GM12878 (cell line): ENCODE measurements around the gene MT1B.
"Not testable (repeated sequence)": the region's sequence is repeated elsewhere in the genome, so short reads cannot be mapped to it uniquely, and the experiment has no call there.

ENCODE experiments used
- CEBPB ChIP-seq, 2 experiments: fragments of 150-350 bp in 1 of 2; IDR thresholded peaks; 2 replicates each; pipeline ENCODE4 v1.6.1; 2012 to 2014; ENCODE audit warnings: low read depth in 2 of 2, low read length in 2 of 2, borderline replicate concordance in 1 of 2, inconsistent platforms in 1 of 2
- CHD2 ChIP-seq: IDR thresholded peaks from 2 replicates; pipeline ENCODE4 v1.6.1; 2011; ENCODE audit warnings: low read depth, low read length, improper control_type of control experiment, borderline replicate concordance
- CTCF ChIP-seq, 3 experiments: IDR thresholded peaks in 2 of 3; conservative IDR thresholded peaks in 1 of 3; 2 replicates each; pipeline ENCODE4 v1.5.1; 2011; ENCODE audit warnings: low read depth in 3 of 3, low read length in 3 of 3, mild to moderate bottlenecking in 3 of 3, control low read depth in 2 of 3, moderate library complexity in 2 of 3, inconsistent platforms in 1 of 3, mixed read lengths in 1 of 3; ENCODE audit not compliant: control insufficient read depth in 2 of 3, insufficient read depth in 1 of 3; ENCODE audit errors: extremely low read depth in 1 of 3
- EZH2 ChIP-seq: IDR thresholded peaks from 2 replicates; pipeline ENCODE4 v1.6.1; 2012; ENCODE audit warnings: low read depth, mild to moderate bottlenecking, control low read depth, inconsistent platforms, low read length, borderline replicate concordance; ENCODE audit not compliant: control insufficient read depth
- FOXM1 ChIP-seq: IDR thresholded peaks from 2 replicates; pipeline ENCODE4 v1.6.1; 2012; ENCODE audit warnings: low read depth, mild to moderate bottlenecking, inconsistent platforms, low read length, moderate library complexity
- KAT2A ChIP-seq: conservative IDR thresholded peaks from 2 replicates; pipeline ENCODE4 v1.6.1; 2011; ENCODE audit warnings: low read depth, low read length; ENCODE audit not compliant: control insufficient read depth
- MAX ChIP-seq: IDR thresholded peaks from 2 replicates; pipeline ENCODE4 v1.6.1; 2012; ENCODE audit warnings: low read depth, low read length, improper control_type of control experiment
- NR2F1 ChIP-seq: fragments of 450-650 bp; conservative IDR thresholded peaks from 2 replicates; pipeline ENCODE4 v1.6.1; 2017; ENCODE audit warnings: mild to moderate bottlenecking
- POLR2A ChIP-seq: IDR thresholded peaks from 2 replicates; pipeline ENCODE4 v1.6.1; 2011; ENCODE audit warnings: low read depth, mild to moderate bottlenecking, low read length
- RCOR1 ChIP-seq: conservative IDR thresholded peaks from 2 replicates; pipeline ENCODE4 v1.6.1; 2012; ENCODE audit warnings: low read depth, low read length, improper control_type of control experiment
- SPI1 ChIP-seq: IDR thresholded peaks from 2 replicates; pipeline ENCODE4 v1.6.1; 2011; ENCODE audit warnings: low read depth, mild to moderate bottlenecking, low read length, moderate library complexity, borderline replicate concordance; ENCODE audit not compliant: insufficient read depth
- ZZZ3 ChIP-seq: IDR thresholded peaks from 2 replicates; pipeline ENCODE4 v1.6.1; 2011; ENCODE audit warnings: low read depth; ENCODE audit not compliant: control insufficient read depth, insufficient read length

DNA sequence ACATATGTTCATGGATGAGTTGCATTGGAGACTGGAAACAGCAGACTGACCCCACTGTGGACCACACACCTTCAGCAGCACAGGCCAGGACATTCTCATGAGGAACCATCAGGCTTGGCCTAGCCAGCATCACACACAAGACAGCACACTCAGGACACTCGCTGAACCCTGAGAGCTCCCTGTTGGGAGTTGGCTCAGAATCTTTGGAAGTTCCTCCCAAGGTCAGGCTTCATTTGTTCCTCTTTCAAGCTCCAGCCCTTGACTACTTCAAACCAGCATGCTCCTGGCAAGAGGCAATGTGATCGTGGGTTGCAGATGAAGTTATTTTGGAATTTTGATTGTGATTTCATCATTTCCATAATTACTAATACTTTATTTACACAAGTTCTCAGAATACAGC lies 20.0 kb downstream of the MT1B start:
- TF ChIP-seq CTCF (IDR thresholded peaks at IDR 0.05 in 2 of 3, conservative IDR thresholded peaks at IDR 0.05 in 1 of 3; ENCODE audit: control insufficient read depth in 2 of 3, extremely low read depth in 1 of 3, insufficient read depth in 1 of 3, low read depth in 3 of 3, low read length in 3 of 3); RCOR1; MAX; CEBPB (IDR thresholded peaks at IDR 0.05; ENCODE audit: borderline replicate concordance in 1 of 2, low read depth in 2 of 2, low read length in 2 of 2); ZZZ3; FOXM1; CHD2; KAT2A; POLR2A; SPI1; NR2F1; EZH2: not testable (repeated sequence)
